GM19468 (cell line): ENCODE data around the gene DISC1.

Source experiments
- ATAC-seq: cut with Tn5 transposase; IDR thresholded peaks from one replicate; pipeline ENCODE4 v1.9.1; 2021; ENCODE audit warnings: mild to moderate bottlenecking, moderate library complexity, moderate number of reproducible peaks; ENCODE audit not compliant: unreplicated experiment; ENCODE audit errors: extremely low read depth

DISC1 gene

DNA sequence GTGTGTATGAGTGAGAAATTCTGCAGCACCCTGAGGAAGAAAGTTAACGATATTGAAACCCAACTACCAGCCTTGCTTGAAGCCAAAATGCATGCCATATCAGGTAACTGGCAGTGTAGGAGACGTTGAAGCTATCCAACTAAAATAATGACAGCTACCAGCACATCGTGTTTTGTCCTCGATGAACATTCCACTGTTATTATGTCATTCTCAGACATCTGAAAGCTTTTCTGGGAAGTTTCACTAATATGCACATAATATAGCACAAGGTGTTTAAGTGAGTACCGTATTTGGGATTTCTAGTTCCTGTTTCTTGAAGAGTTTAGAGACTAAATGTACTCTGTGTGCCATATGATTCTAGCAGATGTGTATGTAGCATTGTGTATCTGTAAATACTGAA is 173.5 kb downstream of the DISC1 start:
- ATAC-seq, result no peak

DNA sequence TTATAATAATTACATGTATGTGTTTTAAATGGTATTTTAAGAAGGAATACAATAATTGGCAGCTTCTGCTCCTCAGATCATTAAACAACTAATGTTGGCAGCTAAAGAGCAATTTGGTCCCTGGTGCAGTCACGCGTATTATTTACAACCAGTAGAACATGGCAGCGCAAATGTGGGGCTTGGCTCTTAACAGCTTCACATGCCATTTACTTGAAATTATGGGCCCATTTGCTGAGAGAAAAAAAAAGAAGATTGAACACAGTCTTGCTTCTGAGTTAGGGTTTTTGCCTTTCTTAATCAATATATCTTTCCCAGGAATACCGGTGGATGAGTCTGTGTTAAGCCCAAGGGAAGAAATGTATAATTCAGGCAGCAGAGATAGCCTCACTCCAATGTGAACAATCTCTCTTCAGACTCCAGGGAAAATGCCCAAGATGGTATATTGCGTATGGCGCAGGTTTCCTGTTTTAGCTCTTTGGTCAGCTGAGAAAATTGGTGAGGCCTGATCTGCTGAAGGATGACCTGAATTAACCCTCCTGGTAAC is 174.5 kb downstream of the DISC1 start:
- no peak for ATAC-seq

DNA sequence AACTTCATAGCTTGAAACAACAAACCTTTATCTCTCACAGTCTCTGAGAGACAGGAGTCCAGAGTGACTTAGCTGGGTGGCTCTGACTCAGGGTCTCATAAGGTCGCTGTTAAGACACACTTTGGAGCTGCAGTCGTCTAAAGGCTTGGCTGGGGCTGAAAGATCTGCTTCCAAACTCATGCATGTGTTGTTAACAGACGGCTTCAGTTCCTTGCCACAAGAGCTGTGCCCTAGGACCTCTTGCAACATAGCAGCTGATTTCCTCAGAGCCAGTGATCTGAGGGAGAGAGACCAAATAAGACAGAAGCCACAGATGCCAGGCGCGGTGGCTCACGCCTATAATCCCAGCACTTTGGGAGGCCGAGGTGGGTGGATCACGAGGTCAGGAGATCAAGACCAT is 176.8 kb downstream of the DISC1 start:
- ATAC-seq, result no peak

- no peak for ATAC-seq
These were observed 180.3 kb downstream of the DISC1 start for GRCh38 chr1:231806623-231807495.

GRCh38 chr1:231807541-231807940 is 181.0 kb downstream of the DISC1 start:
- no peak for ATAC-seq

DNA sequence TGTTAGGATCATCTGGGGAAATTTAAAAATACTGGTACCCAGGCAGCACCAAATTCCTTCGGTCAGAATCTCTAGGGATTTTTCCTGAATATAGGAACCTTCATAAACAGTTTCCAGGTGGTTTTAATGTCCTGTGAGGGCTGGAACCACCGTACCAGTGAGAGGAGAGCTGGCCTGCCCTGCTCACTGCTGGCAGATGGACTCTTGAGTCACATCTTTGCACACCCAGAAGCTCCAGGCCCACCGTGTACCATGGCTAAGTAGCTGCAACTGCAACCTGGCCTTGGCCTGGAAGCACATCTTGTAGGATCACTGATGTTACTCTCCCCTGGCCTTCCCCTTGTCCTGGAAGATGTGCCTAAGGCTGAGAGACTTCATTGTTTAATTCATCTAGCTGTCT is 181.5 kb downstream of the DISC1 start:
- no peak for ATAC-seq

GRCh38 chr1:231808990-231809389 is 182.4 kb downstream of the DISC1 start:
- ATAC-seq, result no peak

GRCh38 chr1:231810415-231810814 is 183.8 kb downstream of the DISC1 start:
- ATAC-seq, result no peak

GRCh38 chr1:231814021-231814420 is 187.4 kb downstream of the DISC1 start:
- ATAC-seq, result no peak

GRCh38 chr1:231814521-231814920 is 187.9 kb downstream of the DISC1 start:
- no peak for ATAC-seq

DNA sequence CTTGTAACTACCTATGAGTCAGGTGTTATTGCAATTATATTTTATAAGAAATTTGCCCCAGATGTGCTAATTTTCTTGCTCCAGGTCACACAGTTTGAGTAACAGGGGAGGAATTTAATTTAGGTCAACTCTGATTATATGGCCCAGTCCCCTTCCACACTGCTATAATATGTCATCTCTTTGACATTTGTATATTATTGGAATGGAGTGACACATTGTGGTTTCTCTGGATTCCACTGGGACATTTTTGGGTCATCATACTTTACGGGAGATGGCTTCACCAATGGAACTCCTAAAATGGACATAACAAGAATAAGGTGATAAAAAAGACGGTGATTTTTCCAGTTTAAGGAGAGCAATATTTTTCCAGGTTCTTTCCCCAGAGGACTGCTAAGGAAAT is 191.2 kb downstream of the DISC1 start:
- ATAC-seq, result no peak

DNA sequence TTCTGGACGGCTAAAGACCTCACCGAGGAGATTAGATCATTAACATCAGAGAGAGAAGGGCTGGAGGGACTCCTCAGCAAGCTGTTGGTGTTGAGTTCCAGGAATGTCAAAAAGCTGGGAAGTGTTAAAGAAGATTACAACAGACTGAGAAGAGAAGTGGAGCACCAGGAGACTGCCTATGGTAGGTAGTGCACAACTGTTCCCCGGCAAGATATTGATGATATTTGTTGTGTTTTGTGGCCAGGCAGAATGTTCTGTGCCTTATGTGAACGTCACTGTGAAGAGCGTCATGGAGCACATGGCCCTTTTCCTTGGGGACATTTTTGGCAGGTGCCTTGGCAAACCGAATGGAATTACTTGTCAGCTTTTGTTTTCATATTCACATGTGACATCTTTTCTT is 191.7 kb downstream of the DISC1 start:
- no peak for ATAC-seq

DNA sequence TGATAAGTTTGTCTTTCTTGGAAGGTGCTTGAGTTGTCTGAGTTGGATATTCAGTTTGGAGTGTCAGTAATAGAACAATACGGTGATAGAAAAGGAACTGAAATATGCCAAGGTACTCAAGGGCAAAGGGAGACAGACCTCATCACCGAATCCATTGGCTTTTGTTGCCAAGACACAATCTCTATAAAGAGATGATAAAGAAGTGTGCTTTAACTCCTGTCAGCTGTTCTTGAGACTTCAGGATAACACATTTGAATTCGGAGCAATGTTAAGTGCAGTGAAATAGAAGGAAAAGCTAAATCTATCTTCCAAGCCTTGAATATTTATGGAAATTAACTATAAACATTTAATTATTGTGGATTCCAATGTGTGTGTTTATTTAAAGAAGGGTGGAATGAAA is 194.7 kb downstream of the DISC1 start:
- no peak for ATAC-seq

- ATAC-seq, result no peak
These were observed 195.5 kb downstream of the DISC1 start for GRCh38 chr1:231822041-231822440.

DNA sequence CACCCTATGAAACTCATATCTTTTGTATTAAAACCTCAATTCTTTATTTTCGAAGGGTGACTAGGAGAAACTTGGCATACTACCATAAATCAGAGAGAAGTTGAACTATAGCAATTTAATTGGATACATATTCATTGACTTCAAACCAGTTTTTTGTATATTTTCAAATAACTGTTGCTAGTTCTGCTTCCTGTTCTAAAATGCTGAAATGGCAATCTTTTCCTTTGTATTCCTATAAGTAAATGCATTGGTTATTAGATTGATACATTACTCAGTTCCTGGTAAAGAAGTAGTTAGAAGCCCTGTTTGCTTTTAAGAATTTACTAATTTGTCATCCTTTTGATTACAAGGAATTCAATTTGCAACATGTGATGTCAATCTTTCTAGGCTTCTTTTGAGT is 200.0 kb downstream of the DISC1 start:
- ATAC-seq, result no peak

GRCh38 chr1:231827337-231828105 is 200.9 kb downstream of the DISC1 start:
- ATAC-seq, result no peak

- no peak for ATAC-seq
These were observed 201.8 kb downstream of the DISC1 start for GRCh38 chr1:231828182-231828920.

DNA sequence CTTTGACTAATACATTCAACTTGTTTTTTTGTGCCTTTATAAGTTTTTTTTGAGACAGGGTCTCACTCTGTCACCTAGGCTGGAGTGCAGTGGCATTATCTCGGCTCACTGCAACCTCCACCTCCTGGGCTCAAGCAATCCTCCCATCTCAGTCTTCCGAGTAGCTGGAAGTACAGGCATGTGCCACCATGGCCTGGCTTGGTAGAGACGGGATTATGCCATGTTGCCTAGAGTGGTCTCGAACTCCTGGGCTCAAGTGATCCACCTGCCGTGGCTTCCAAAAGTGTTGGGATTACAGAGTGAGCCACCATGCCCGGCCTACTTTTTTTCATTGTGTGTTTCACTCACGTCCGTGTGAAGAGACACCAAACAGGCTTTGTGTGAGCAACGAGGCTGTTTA is 202.7 kb downstream of the DISC1 start:
- no peak for ATAC-seq

GRCh38 chr1:231836227-231836893 is 209.8 kb downstream of the DISC1 start:
- ATAC-seq, result no peak

GRCh38 chr1:231838521-231838920 is 211.9 kb downstream of the DISC1 start:
- ATAC-seq, result no peak
